B cell (primary cell): ENCODE results near the gene AGGF1.

Experiments used
- EZH2 ChIP-seq: IDR thresholded peaks from 2 replicates; pipeline ENCODE4 v1.6.1; 2012; ENCODE audit warnings: borderline replicate concordance, low read depth, mild to moderate bottlenecking, moderate library complexity, low read length; ENCODE audit not compliant: insufficient read depth, poor library complexity, severe bottlenecking
- TF ChIP-seq, protein P1 (sequence below): fragments of 200-600 bp; IDR thresholded peaks from one replicate; pipeline ENCODE4 v1.8.0; 2022; ENCODE audit warnings: antibody characterized with exemption, mild to moderate bottlenecking

DNA sequence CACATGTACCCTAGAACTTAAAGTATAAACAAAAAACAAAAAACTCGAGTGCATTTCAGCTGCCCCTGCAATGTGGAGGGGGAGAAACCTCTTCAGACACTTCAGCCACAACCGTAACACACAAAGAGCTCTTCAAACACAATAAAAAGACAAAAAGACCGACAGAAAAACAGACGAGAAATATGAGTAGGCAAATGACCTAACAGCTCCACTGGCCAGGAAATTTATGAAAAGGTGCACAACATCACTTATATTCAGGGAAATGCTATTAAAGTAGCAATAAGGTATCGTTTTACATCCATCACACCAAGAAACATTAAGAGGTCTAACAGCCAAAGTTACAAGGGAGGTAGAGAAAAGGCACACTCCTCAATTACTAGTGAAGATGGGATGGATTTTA is 50.7 kb downstream of the AGGF1 start:
- TF ChIP-seq, protein P1, sequence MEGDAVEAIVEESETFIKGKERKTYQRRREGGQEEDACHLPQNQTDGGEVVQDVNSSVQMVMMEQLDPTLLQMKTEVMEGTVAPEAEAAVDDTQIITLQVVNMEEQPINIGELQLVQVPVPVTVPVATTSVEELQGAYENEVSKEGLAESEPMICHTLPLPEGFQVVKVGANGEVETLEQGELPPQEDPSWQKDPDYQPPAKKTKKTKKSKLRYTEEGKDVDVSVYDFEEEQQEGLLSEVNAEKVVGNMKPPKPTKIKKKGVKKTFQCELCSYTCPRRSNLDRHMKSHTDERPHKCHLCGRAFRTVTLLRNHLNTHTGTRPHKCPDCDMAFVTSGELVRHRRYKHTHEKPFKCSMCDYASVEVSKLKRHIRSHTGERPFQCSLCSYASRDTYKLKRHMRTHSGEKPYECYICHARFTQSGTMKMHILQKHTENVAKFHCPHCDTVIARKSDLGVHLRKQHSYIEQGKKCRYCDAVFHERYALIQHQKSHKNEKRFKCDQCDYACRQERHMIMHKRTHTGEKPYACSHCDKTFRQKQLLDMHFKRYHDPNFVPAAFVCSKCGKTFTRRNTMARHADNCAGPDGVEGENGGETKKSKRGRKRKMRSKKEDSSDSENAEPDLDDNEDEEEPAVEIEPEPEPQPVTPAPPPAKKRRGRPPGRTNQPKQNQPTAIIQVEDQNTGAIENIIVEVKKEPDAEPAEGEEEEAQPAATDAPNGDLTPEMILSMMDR: no peak
- no peak for TF ChIP-seq EZH2
